ENCODE measurements around the gene HLA-DMA.

- TF ChIP-seq CTCF (IDR thresholded peaks at IDR 0.05) (no peak), POLR2A (IDR thresholded peaks at IDR 0.05) (no peak)
These were observed 3.3 kb upstream of the HLA-DMA start for GRCh38 chr6:32956176-32956575.

Data from thyroid gland (tissue), 4 donors.